Keratinocyte (primary cell): ENCODE measurements around the gene CLMN. TPM values are rescaled to one million over a fixed set of nuclear protein-coding genes. Genes with fewer than 3 reads are reported as not detected.

Source experiments
- DNase-seq: peaks from one replicate; pipeline ENCODE4 v3.0.0-alpha.2; 2011; ENCODE audit warnings: low read depth, missing footprints, low spot score
- FAIRE-seq: peaks from 2 replicates; lab custom pipeline; 2011; peaks lifted over from hg19 to GRCh38; lab: Jason Lieb, UNC
- H2AFZ ChIP-seq: 2 replicates; pipeline ENCODE4 v1.6.0; 2012; ENCODE audit warnings: low read length, control low read depth, inconsistent platforms; ENCODE audit not compliant: control insufficient read depth
- H3K27ac ChIP-seq: 2 replicates; pipeline ENCODE4 v1.5.1; 2011; ENCODE audit warnings: low read length; ENCODE audit not compliant: control insufficient read depth, insufficient read depth
- H3K27me3 ChIP-seq: 3 replicates; pipeline ENCODE4 v1.6.0; 2011; ENCODE audit warnings: low read length; ENCODE audit not compliant: control insufficient read depth, insufficient read depth; ENCODE audit errors: extremely low read depth
- H3K36me3 ChIP-seq, 2 experiments: 2 replicates in 1 of 2; 3 replicates in 1 of 2; pipeline ENCODE4 v1.5.1; 2011; ENCODE audit warnings: low read length in 2 of 2, mild to moderate bottlenecking in 1 of 2; ENCODE audit not compliant: control insufficient read depth in 2 of 2, insufficient read depth in 2 of 2; ENCODE audit errors: extremely low read depth in 1 of 2
- H3K4me1 ChIP-seq: 3 replicates; pipeline ENCODE4 v1.5.1; 2011; ENCODE audit warnings: low read length; ENCODE audit not compliant: control insufficient read depth, insufficient read depth; ENCODE audit errors: extremely low read depth
- H3K4me2 ChIP-seq: 3 replicates; pipeline ENCODE4 v1.6.0; 2011; ENCODE audit warnings: low read depth, low read length; ENCODE audit not compliant: control insufficient read depth, insufficient read depth; ENCODE audit errors: extremely low read depth
- H3K4me3 ChIP-seq, 3 experiments: fragments of 200-600 bp in 1 of 3; sonication (generic) in 1 of 3; 2 replicates in 2 of 3; 3 replicates in 1 of 3; pipeline ENCODE4 v1.5.1; 2011 to 2016; ENCODE audit warnings: low read length in 3 of 3, mild to moderate bottlenecking in 3 of 3, control low read depth in 2 of 3, inconsistent platforms in 1 of 3, low read depth in 1 of 3, mixed read lengths in 1 of 3, mixed run types in 1 of 3, moderate library complexity in 1 of 3; ENCODE audit not compliant: control insufficient read depth in 2 of 3, insufficient read depth in 2 of 3; ENCODE audit errors: extremely low read depth in 1 of 3
- H3K79me2 ChIP-seq: 2 replicates; pipeline ENCODE4 v1.6.0; 2012; ENCODE audit warnings: low read length; ENCODE audit not compliant: control insufficient read depth, insufficient read depth
- H3K9ac ChIP-seq: 3 replicates; pipeline ENCODE4 v1.6.0; 2011; ENCODE audit warnings: low read length; ENCODE audit not compliant: control insufficient read depth, insufficient read depth; ENCODE audit errors: extremely low read depth
- H3K9me1 ChIP-seq: 3 replicates; pipeline ENCODE4 v1.6.0; 2011; ENCODE audit warnings: low read length; ENCODE audit not compliant: control insufficient read depth, insufficient read depth; ENCODE audit errors: extremely low read depth
- H3K9me3 ChIP-seq: 2 replicates; pipeline ENCODE4 v1.5.1; 2012; ENCODE audit warnings: low read depth, low read length; ENCODE audit not compliant: control insufficient read depth
- H4K20me1 ChIP-seq: 3 replicates; pipeline ENCODE4 v1.6.0; 2011; ENCODE audit warnings: low read length; ENCODE audit not compliant: control insufficient read depth, insufficient read depth; ENCODE audit errors: extremely low read depth
- EZH2 ChIP-seq: IDR thresholded peaks from one replicate; pipeline ENCODE4 v1.6.1; 2012; ENCODE audit warnings: inconsistent platforms, mild to moderate bottlenecking, low read length, moderate library complexity
- dilution Hi-C: fragments of 300-500 bp; cut with MboI; formaldehyde crosslinking; loops from one replicate; pipeline ENCODE4 v1.7.0; 2020; ENCODE audit warnings: low sequenced_read_pairs; ENCODE audit not compliant: extremely low pct_ligation_motif_present
- polyA plus RNA-seq, 5 experiments: library from polyadenylated mRNA; depleted of rRNA in 3 of 5; stranded (reverse) in 3 of 5; stranded (forward) in 1 of 5; unstranded in 1 of 5; fragments of >200 nt; gene quantifications; 1 replicate in 1 of 5; 2 replicates in 3 of 5; 3 replicates in 1 of 5; pipeline versions ENCODE4 v1.2.1 to v1.2.3, GENCODE V29; 2011 to 2012; ENCODE audit warnings: missing spikeins in 2 of 5, low read depth in 1 of 5, low replicate concordance in 1 of 5
- TF ChIP-seq, protein P1 (sequence below), 3 experiments: IDR thresholded peaks in 1 of 3; conservative IDR thresholded peaks in 1 of 3; optimal IDR thresholded peaks in 1 of 3; 2 replicates in 2 of 3; 3 replicates in 1 of 3; pipeline versions ENCODE3 to v1.5.1; 2011; ENCODE audit warnings: low read length in 3 of 3, mild to moderate bottlenecking in 3 of 3, moderate library complexity in 2 of 3, control low read depth in 1 of 3, inconsistent platforms in 1 of 3; ENCODE audit not compliant: insufficient read depth in 2 of 3; ENCODE audit errors: extremely low read depth in 1 of 3

Gene CLMN
- polyA plus RNA-seq, 1 donor (not counting 4 experiments of a cell fraction or from before 2014, with no cell fraction given), result 6.1 TPM

DNA sequence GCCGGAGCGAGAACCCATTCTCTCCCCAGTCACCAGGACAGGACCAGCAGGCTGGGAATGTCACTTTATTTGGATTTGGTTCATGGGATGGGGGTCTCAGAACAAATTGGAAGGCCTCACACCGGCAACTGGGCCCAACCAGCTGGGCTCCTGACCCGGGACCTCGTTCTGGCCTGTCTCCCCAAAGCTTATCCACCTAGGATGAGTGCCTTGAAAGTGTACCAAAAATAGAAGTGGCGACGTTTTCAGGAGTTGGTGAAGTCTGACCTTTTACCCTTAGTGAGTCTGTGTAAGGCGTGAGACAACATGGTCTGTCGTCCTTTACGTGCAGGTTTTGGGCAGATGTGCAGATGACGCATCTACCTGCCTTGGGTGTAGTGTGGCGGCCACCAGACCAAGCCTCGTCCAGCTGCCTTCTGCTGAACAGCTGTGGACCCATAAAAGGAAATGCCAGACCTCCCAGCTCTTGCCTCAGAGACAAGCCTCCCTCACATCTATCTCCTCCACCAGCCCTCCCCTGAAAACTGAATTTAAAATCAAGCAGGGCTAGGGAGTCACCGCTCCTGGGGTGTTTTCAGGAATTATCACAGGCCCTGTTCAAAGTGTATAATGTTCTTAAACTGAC, 36.6 kb upstream of the CLMN start:
- no peaks in the 10 kb centered on the region for H3K79me2 ChIP-seq
- dilution Hi-C loops, result no loop called here
- H3K36me3 ChIP-seq, result no peaks in the 10 kb centered on the region
- no peak overlapping the region for H3K9ac ChIP-seq
- no peak overlapping the region for H2AFZ ChIP-seq
- DNase-seq, result no peak
- H3K4me1 ChIP-seq, result peaks cover 3% of the 10 kb centered on the region
- no peak overlapping the region for H3K27ac ChIP-seq
- no peak for TF ChIP-seq EZH2
- TF ChIP-seq, protein P1, sequence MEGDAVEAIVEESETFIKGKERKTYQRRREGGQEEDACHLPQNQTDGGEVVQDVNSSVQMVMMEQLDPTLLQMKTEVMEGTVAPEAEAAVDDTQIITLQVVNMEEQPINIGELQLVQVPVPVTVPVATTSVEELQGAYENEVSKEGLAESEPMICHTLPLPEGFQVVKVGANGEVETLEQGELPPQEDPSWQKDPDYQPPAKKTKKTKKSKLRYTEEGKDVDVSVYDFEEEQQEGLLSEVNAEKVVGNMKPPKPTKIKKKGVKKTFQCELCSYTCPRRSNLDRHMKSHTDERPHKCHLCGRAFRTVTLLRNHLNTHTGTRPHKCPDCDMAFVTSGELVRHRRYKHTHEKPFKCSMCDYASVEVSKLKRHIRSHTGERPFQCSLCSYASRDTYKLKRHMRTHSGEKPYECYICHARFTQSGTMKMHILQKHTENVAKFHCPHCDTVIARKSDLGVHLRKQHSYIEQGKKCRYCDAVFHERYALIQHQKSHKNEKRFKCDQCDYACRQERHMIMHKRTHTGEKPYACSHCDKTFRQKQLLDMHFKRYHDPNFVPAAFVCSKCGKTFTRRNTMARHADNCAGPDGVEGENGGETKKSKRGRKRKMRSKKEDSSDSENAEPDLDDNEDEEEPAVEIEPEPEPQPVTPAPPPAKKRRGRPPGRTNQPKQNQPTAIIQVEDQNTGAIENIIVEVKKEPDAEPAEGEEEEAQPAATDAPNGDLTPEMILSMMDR (optimal IDR thresholded peaks at IDR 0.05 in 1 of 3, IDR thresholded peaks at IDR 0.05 in 1 of 3, conservative IDR thresholded peaks at IDR 0.05 in 1 of 3; ENCODE audit: extremely low read depth in 1 of 3, insufficient read depth in 2 of 3, low read length in 3 of 3), result no peak
- H3K9me3 ChIP-seq, result no peaks in the 10 kb centered on the region
- no peak for FAIRE-seq
- no peak overlapping the region for H3K4me3 ChIP-seq
- H4K20me1 ChIP-seq, result no peaks in the 10 kb centered on the region
- H3K4me2 ChIP-seq, result no peak overlapping the region
- H3K27me3 ChIP-seq, result no peaks in the 10 kb centered on the region
- no peaks in the 10 kb centered on the region for H3K9me1 ChIP-seq

DNA sequence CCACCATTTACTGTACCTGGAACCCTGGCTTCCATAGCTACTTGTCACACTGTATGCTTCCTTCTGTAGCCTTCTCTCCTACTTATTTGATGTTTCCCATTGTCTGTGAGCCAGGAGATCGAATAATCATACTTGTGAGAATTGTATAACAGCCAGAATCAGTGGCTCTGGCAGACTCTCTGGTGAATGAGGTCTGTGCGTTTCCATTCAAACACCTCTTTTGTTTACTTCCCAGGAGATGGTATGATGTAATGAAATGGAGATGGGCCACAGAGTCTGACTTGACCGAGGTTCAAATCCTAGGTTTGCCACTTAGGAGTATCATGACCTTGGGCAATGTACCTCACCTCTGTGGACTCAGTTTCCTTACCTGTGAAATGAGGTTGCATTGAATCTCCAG, 35.7 kb upstream of the CLMN start:
- dilution Hi-C loops, result no loop called here
- FAIRE-seq, result no peak
- H3K27me3 ChIP-seq, result no peaks in the 10 kb centered on the region

More for the DNA sequence above, 35.7 kb upstream of the CLMN start:
- no peak overlapping the region for H3K9ac ChIP-seq
- no peak for DNase-seq
- no peaks in the 10 kb centered on the region for H3K9me3 ChIP-seq
- H3K79me2 ChIP-seq, result no peaks in the 10 kb centered on the region
- no peaks in the 10 kb centered on the region for H3K36me3 ChIP-seq
- H3K4me3 ChIP-seq, result no peak overlapping the region
- H3K4me2 ChIP-seq, result no peak overlapping the region
- H2AFZ ChIP-seq, result no peak overlapping the region
- H3K9me1 ChIP-seq, result no peaks in the 10 kb centered on the region
- no peaks in the 10 kb centered on the region for H3K4me1 ChIP-seq
- TF ChIP-seq, protein P1 (optimal IDR thresholded peaks at IDR 0.05 in 1 of 3, IDR thresholded peaks at IDR 0.05 in 1 of 3, conservative IDR thresholded peaks at IDR 0.05 in 1 of 3; ENCODE audit: extremely low read depth in 1 of 3, insufficient read depth in 2 of 3, low read length in 3 of 3), result no peak
- H3K27ac ChIP-seq, result no peak overlapping the region
- no peaks in the 10 kb centered on the region for H4K20me1 ChIP-seq
